Neural cell (in vitro differentiated cells): Measurements from ENCODE around the gene CD47.

Source experiments
- EZH2 ChIP-seq: fragments of 200-600, 300-800 bp; shearing (Covaris generic), sonication (generic); IDR thresholded peaks from 2 replicates; pipeline ENCODE4 v1.6.1; 2014; ENCODE audit warnings: antibody characterized with exemption, low read length, borderline replicate concordance, mild to moderate bottlenecking; ENCODE audit not compliant: insufficient read depth, poor library complexity, severe bottlenecking
- MXI1 ChIP-seq: fragments of 450-650 bp; conservative IDR thresholded peaks from 2 replicates; pipeline ENCODE4 v1.6.1; 2014; ENCODE audit warnings: antibody characterized with exemption, mild to moderate bottlenecking; ENCODE audit not compliant: poor library complexity, severe bottlenecking
- POLR2AphosphoS5 ChIP-seq: IDR thresholded peaks from 2 replicates; pipeline ENCODE4 v1.6.1; 2012
- RAD21 ChIP-seq: fragments of 450-650 bp; conservative IDR thresholded peaks from 2 replicates; pipeline ENCODE4 v1.6.1; 2014; ENCODE audit warnings: antibody characterized with exemption, mild to moderate bottlenecking, moderate library complexity
- SMC3 ChIP-seq: fragments of 450-650 bp; conservative IDR thresholded peaks from 2 replicates; pipeline ENCODE4 v1.6.1; 2014; ENCODE audit warnings: antibody characterized with exemption, mild to moderate bottlenecking, moderate library complexity; ENCODE audit not compliant: poor library complexity
- TAF1 ChIP-seq: IDR thresholded peaks from 2 replicates; pipeline ENCODE4 v1.6.1; 2012; ENCODE audit warnings: low read depth
- TF ChIP-seq, protein P1 (sequence below): IDR thresholded peaks from 2 replicates; pipeline ENCODE4 v1.6.1; 2012; ENCODE audit warnings: borderline replicate concordance
- TF ChIP-seq, protein P2 (sequence below): fragments of 450-650 bp; IDR thresholded peaks from 2 replicates; pipeline ENCODE4 v1.5.1; 2014; ENCODE audit warnings: antibody characterized with exemption, mild to moderate bottlenecking, moderate library complexity; ENCODE audit not compliant: poor library complexity, severe bottlenecking

DNA sequence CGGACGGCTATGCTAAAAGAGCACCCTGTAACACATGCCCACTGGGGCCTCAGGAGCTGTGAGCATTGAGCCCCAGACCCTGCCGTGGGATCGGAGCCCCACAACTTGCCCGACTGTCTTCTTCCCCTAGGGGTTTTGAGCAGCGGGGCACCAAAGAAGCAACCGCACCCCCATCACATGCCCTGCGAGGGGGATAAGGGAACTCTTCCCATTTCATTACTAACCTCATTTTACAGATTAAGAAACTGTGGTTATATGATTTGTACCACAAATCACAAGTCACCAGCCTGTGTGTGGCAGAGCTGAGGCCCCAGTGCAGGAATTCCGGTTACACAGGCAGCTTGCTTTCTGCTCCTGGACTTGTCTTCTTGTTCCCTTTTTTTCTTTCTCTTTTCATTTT is 86.2 kb downstream of the CD47 start:
- TF ChIP-seq, protein P1, sequence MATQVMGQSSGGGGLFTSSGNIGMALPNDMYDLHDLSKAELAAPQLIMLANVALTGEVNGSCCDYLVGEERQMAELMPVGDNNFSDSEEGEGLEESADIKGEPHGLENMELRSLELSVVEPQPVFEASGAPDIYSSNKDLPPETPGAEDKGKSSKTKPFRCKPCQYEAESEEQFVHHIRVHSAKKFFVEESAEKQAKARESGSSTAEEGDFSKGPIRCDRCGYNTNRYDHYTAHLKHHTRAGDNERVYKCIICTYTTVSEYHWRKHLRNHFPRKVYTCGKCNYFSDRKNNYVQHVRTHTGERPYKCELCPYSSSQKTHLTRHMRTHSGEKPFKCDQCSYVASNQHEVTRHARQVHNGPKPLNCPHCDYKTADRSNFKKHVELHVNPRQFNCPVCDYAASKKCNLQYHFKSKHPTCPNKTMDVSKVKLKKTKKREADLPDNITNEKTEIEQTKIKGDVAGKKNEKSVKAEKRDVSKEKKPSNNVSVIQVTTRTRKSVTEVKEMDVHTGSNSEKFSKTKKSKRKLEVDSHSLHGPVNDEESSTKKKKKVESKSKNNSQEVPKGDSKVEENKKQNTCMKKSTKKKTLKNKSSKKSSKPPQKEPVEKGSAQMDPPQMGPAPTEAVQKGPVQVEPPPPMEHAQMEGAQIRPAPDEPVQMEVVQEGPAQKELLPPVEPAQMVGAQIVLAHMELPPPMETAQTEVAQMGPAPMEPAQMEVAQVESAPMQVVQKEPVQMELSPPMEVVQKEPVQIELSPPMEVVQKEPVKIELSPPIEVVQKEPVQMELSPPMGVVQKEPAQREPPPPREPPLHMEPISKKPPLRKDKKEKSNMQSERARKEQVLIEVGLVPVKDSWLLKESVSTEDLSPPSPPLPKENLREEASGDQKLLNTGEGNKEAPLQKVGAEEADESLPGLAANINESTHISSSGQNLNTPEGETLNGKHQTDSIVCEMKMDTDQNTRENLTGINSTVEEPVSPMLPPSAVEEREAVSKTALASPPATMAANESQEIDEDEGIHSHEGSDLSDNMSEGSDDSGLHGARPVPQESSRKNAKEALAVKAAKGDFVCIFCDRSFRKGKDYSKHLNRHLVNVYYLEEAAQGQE: no peak
- TF ChIP-seq RAD21 (no peak), MXI1 (no peak), POLR2AphosphoS5 (no peak), SMC3 (no peak), EZH2 (no peak), TAF1 (no peak)
- TF ChIP-seq, protein P2, sequence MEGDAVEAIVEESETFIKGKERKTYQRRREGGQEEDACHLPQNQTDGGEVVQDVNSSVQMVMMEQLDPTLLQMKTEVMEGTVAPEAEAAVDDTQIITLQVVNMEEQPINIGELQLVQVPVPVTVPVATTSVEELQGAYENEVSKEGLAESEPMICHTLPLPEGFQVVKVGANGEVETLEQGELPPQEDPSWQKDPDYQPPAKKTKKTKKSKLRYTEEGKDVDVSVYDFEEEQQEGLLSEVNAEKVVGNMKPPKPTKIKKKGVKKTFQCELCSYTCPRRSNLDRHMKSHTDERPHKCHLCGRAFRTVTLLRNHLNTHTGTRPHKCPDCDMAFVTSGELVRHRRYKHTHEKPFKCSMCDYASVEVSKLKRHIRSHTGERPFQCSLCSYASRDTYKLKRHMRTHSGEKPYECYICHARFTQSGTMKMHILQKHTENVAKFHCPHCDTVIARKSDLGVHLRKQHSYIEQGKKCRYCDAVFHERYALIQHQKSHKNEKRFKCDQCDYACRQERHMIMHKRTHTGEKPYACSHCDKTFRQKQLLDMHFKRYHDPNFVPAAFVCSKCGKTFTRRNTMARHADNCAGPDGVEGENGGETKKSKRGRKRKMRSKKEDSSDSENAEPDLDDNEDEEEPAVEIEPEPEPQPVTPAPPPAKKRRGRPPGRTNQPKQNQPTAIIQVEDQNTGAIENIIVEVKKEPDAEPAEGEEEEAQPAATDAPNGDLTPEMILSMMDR: no peak
